ENCODE results near the gene PAGE4. TPM values are rescaled to one million over a fixed set of nuclear protein-coding genes. Genes with fewer than 3 reads are reported as not detected.

PAGE4 gene
- total and polyA plus RNA-seq, 2 of the 13 experiments (the other 11 are each of a cell fraction or from before 2014, with no cell fraction given) = 1.1 TPM; not detected in 1

GRCh38 chrX:49842621-49843020 is 13.5 kb downstream of the PAGE4 start (continued):
- TF ChIP-seq, protein P1, sequence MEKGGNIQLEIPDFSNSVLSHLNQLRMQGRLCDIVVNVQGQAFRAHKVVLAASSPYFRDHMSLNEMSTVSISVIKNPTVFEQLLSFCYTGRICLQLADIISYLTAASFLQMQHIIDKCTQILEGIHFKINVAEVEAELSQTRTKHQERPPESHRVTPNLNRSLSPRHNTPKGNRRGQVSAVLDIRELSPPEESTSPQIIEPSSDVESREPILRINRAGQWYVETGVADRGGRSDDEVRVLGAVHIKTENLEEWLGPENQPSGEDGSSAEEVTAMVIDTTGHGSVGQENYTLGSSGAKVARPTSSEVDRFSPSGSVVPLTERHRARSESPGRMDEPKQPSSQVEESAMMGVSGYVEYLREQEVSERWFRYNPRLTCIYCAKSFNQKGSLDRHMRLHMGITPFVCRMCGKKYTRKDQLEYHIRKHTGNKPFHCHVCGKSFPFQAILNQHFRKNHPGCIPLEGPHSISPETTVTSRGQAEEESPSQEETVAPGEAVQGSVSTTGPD (CRISPR knock-in tag; IDR thresholded peaks at IDR 0.05) = no peak
- TF ChIP-seq PHF5A (CRISPR knock-in tag; IDR thresholded peaks at IDR 0.05; ENCODE audit: low read depth, unreplicated experiment) = no peak
- TF ChIP-seq CBX1 (IDR thresholded peaks at IDR 0.05; ENCODE audit: low read depth) = no peak
- peak; percentile 64; the same call in 1 of the 2 replicates for TF ChIP-seq SOX5 (CRISPR knock-in tag; IDR thresholded peaks at IDR 0.05; ENCODE audit: borderline replicate concordance)
- no peak for TF ChIP-seq SNAPC4 (CRISPR knock-in tag; IDR thresholded peaks at IDR 0.05)
- TF ChIP-seq FOXJ3 (CRISPR knock-in tag; IDR thresholded peaks at IDR 0.05; ENCODE audit: borderline replicate concordance) = peak; percentile 24; the same call in 1 of the 2 replicates
- TF ChIP-seq KDM5B (CRISPR knock-in tag; IDR thresholded peaks at IDR 0.05; ENCODE audit: borderline replicate concordance) = no peak
- peak; percentile 89 for TF ChIP-seq ZNF362 (CRISPR knock-in tag; IDR thresholded peaks at IDR 0.05; ENCODE audit: borderline replicate concordance)
- peak; percentile 56 for TF ChIP-seq HNF4A (CRISPR knock-in tag; IDR thresholded peaks at IDR 0.05)
- no peak for TF ChIP-seq IKZF4 (CRISPR knock-in tag; IDR thresholded peaks at IDR 0.05; ENCODE audit: borderline replicate concordance, low read depth, not compliant biosample characterization)
- no peak for TF ChIP-seq ZNF570 (CRISPR knock-in tag; IDR thresholded peaks at IDR 0.05; ENCODE audit: borderline replicate concordance)
- TF ChIP-seq PTBP1 (IDR thresholded peaks at IDR 0.05; ENCODE audit: low read depth, low read length, poor library complexity, severe bottlenecking) = no peak
- TF ChIP-seq KDM1A (CRISPR knock-in tag; IDR thresholded peaks at IDR 0.05) = no peak
- peak; percentile 30; the same call in 1 of the 2 replicates for TF ChIP-seq GFI1 (CRISPR knock-in tag; IDR thresholded peaks at IDR 0.05; ENCODE audit: borderline replicate concordance)
- TF ChIP-seq, protein P2, sequence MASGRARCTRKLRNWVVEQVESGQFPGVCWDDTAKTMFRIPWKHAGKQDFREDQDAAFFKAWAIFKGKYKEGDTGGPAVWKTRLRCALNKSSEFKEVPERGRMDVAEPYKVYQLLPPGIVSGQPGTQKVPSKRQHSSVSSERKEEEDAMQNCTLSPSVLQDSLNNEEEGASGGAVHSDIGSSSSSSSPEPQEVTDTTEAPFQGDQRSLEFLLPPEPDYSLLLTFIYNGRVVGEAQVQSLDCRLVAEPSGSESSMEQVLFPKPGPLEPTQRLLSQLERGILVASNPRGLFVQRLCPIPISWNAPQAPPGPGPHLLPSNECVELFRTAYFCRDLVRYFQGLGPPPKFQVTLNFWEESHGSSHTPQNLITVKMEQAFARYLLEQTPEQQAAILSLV (CRISPR knock-in tag; IDR thresholded peaks at IDR 0.05; ENCODE audit: borderline replicate concordance) = no peak
- TF ChIP-seq NFIC (IDR thresholded peaks at IDR 0.05; ENCODE audit: low read length) = peak; percentile 37; the same call in 1 of the 2 replicates
- no peak for TF ChIP-seq ZSCAN21 (CRISPR knock-in tag; IDR thresholded peaks at IDR 0.05; ENCODE audit: borderline replicate concordance)
- TF ChIP-seq SRSF9 (IDR thresholded peaks at IDR 0.05; ENCODE audit: borderline replicate concordance, insufficient read depth, low read depth, low read length, poor library complexity, severe bottlenecking) = no peak
- no peak for TF ChIP-seq RFX5 (IDR thresholded peaks at IDR 0.05; ENCODE audit: low read depth, low read length)
